HepG2 (cell line): ENCODE data around the gene TMC4. TPM values are rescaled to one million over a fixed set of nuclear protein-coding genes. Genes with fewer than 3 reads are reported as not detected.

Source experiments
- ATAC-seq: fragments of 200-7000 bp; cut with Tn5 transposase; 3 replicates; pipeline ENCODE4 v1.9.1; 2020; ENCODE audit warnings: mild to moderate bottlenecking, moderate library complexity
- BruUV-seq: library from RNA; stranded (reverse); fragments of 400-500 nt; replicated peaks from 2 replicates; lab custom pipeline; 2021; lab: Mats Ljungman, UMichigan
- CTCF ChIA-PET: fragments of 300-600 bp; formaldehyde crosslinking; extraction: SDS; loops from one replicate; lab custom pipeline; 2021; ENCODE audit warnings: low total read pairs, inconsistent platforms, low intra/inter-chr PET ratio; lab: Yijun Ruan, JAX
- POLR2A ChIA-PET: fragments of 350-600 bp; sonication (Branson Sonifier 250); formaldehyde crosslinking; loops from one replicate; lab custom pipeline; 2020; ENCODE audit warnings: antibody characterized with exemption, inconsistent platforms; lab: Yijun Ruan, JAX
- DNase-seq: peaks from one replicate; pipeline ENCODE4 v3.0.0-alpha.2; 2015; ENCODE audit warnings: low spot score
- FAIRE-seq: peaks from 3 replicates; lab custom pipeline; 2011; peaks lifted over from hg19 to GRCh38; lab: Jason Lieb, UNC
- H2AFZ ChIP-seq: one replicate; pipeline ENCODE4 v1.6.1; 2011; ENCODE audit warnings: low read length, inconsistent platforms
- H3K27ac ChIP-seq: fragments of 300-600 bp; 3 replicates; pipeline ENCODE4 v1.8.0; 2011; ENCODE audit warnings: mixed run types, mild to moderate bottlenecking, mixed read lengths, low read length, inconsistent platforms; ENCODE audit not compliant: insufficient read depth; ENCODE audit errors: extremely low read length
- H3K27me3 ChIP-seq, 2 experiments: fragments of 200-600 bp in 1 of 2; 2 replicates in 1 of 2; 3 replicates in 1 of 2; pipeline versions ENCODE4 v1.6.0 to v1.8.0; 2011; ENCODE audit warnings: low read length in 2 of 2, mild to moderate bottlenecking in 2 of 2, moderate library complexity in 2 of 2, inconsistent platforms in 1 of 2; ENCODE audit not compliant: insufficient read depth in 2 of 2, control insufficient read depth in 1 of 2
- H3K36me3 ChIP-seq, 2 experiments: fragments of 200-600 bp in 1 of 2; replicated peaks in 1 of 2; 2 replicates in 1 of 2; 3 replicates in 1 of 2; pipeline versions ENCODE4 v1.5.1 to v1.8.0; 2011; ENCODE audit warnings: low read length in 2 of 2, inconsistent platforms in 1 of 2; ENCODE audit not compliant: insufficient read depth in 2 of 2, control insufficient read depth in 1 of 2
- H3K4me1 ChIP-seq: 2 replicates; pipeline ENCODE4 v1.5.1; 2012; ENCODE audit warnings: low read length, inconsistent platforms; ENCODE audit not compliant: insufficient read depth
- H3K4me2 ChIP-seq: 2 replicates; pipeline ENCODE4 v1.6.0; 2011; ENCODE audit warnings: low read depth, low read length, inconsistent platforms
- H3K4me3 ChIP-seq, 3 experiments: fragments of 200-600 bp in 1 of 3; sonication (generic), shearing (Covaris generic) in 1 of 3; replicated peaks in 1 of 3; 2 replicates each; pipeline ENCODE4 v1.5.1; 2011 to 2016; ENCODE audit warnings: low read length in 3 of 3, inconsistent platforms in 2 of 3, low read depth in 2 of 3, mild to moderate bottlenecking in 2 of 3, control low read depth in 1 of 3, mixed read lengths in 1 of 3; ENCODE audit not compliant: insufficient read depth in 1 of 3
- H3K79me2 ChIP-seq: one replicate; pipeline ENCODE4 v1.6.1; 2011; ENCODE audit warnings: low read length, inconsistent platforms; ENCODE audit not compliant: insufficient read depth
- H3K9ac ChIP-seq: 2 replicates; pipeline ENCODE4 v1.6.0; 2011; ENCODE audit warnings: mild to moderate bottlenecking, low read depth, low read length, inconsistent platforms; ENCODE audit not compliant: insufficient read depth
- H3K9me3 ChIP-seq: 2 replicates; pipeline ENCODE4 v1.5.1; 2012; ENCODE audit warnings: mild to moderate bottlenecking, low read length
- H4K20me1 ChIP-seq: 2 replicates; pipeline ENCODE4 v1.6.0; 2011; ENCODE audit warnings: inconsistent platforms, mild to moderate bottlenecking, low read length, moderate library complexity; ENCODE audit not compliant: insufficient read depth
- BCL6 ChIP-seq: IDR thresholded peaks from 2 replicates; pipeline ENCODE4 v1.6.1; 2016; ENCODE audit warnings: missing genetic modification reagents, missing compliant biosample characterization
- MTF1 ChIP-seq: sonication (generic); formaldehyde crosslinking; IDR thresholded peaks from 2 replicates; pipeline ENCODE4 v1.5.0; 2020; ENCODE audit warnings: missing genetic modification reagents
- TCF7 ChIP-seq: sonication (generic); IDR thresholded peaks from 2 replicates; pipeline ENCODE4 v1.6.1; 2016; ENCODE audit warnings: antibody characterized with exemption, low read depth
- ZNF329 ChIP-seq: sonication (generic); formaldehyde crosslinking; IDR thresholded peaks from 2 replicates; pipeline ENCODE4 v1.9.0; 2021; ENCODE audit warnings: low read depth, mild to moderate bottlenecking, missing genetic modification reagents
- ZNF382 ChIP-seq: sonication (generic); formaldehyde crosslinking; IDR thresholded peaks from 2 replicates; pipeline ENCODE4 v1.5.0; 2020; ENCODE audit warnings: missing genetic modification reagents, mild to moderate bottlenecking, borderline replicate concordance
- WGBS: methylation state at CpG from one replicate; pipeline ENCODE4 v1.1.6; 2017; ENCODE audit warnings: low lambda C conversion rate; 5-methylcytosine and 5-hydroxymethylcytosine counted together
- in situ Hi-C: cut with HindIII; loops from 2 replicates; pipeline ENCODE4 v1.10.0; 2017; ENCODE audit warnings: low pct_unique_long_range_greater_than_20kb; ENCODE audit not compliant: extremely low pct_ligation_motif_present
- intact Hi-C: fragments of 100-400 bp; cut with micrococcal nuclease; formaldehyde crosslinking; loops from one replicate; pipeline ENCODE4 v1.10.0; 2022; ENCODE audit not compliant: unreplicated experiment
- polyA plus RNA-seq, 8 experiments: library from polyadenylated mRNA; depleted of rRNA in 3 of 8; stranded (reverse) in 7 of 8; unstranded in 1 of 8; fragments of >200 nt; fragmentation: Illumina TruSeq in 4 of 8; extraction: Trizol in 4 of 8; gene quantifications; 2 replicates each; pipeline versions ENCODE4 v1.2.1 to v1.2.3, GENCODE V29; 2011 to 2016; ENCODE audit warnings: low read depth in 4 of 8, missing spikeins in 1 of 8, mixed read lengths in 1 of 8; ENCODE audit not compliant: insufficient read depth in 1 of 8
- total RNA-seq, 5 experiments: library from RNA; depleted of rRNA; stranded (reverse); fragments of >200 nt; fragmentation: Illumina TruSeq; extraction: Trizol; gene quantifications; 2 replicates each; pipeline ENCODE4 v1.2.3, GENCODE V29; 2016; ENCODE audit warnings: low read depth in 1 of 5
- TF ChIP-seq, protein P1 (sequence below): sonication (generic); formaldehyde crosslinking; IDR thresholded peaks from 2 replicates; pipeline ENCODE4 v1.8.0; 2022; ENCODE audit warnings: mild to moderate bottlenecking, missing genetic modification reagents, moderate library complexity
- TF ChIP-seq, protein P2 (sequence below), 2 experiments: sonication (generic) in 1 of 2; formaldehyde crosslinking in 1 of 2; IDR thresholded peaks; 2 replicates each; pipeline versions ENCODE4 v1.4.0 to v1.6.1; 2016 to 2020; ENCODE audit warnings: borderline replicate concordance in 1 of 2, low read depth in 1 of 2, mild to moderate bottlenecking in 1 of 2, missing genetic modification reagents in 1 of 2

The TMC4 gene
- total and polyA plus RNA-seq, 2 of the 13 experiments (the other 11 are each of a cell fraction or from before 2014, with no cell fraction given), result 0.13 to 0.24 TPM

DNA sequence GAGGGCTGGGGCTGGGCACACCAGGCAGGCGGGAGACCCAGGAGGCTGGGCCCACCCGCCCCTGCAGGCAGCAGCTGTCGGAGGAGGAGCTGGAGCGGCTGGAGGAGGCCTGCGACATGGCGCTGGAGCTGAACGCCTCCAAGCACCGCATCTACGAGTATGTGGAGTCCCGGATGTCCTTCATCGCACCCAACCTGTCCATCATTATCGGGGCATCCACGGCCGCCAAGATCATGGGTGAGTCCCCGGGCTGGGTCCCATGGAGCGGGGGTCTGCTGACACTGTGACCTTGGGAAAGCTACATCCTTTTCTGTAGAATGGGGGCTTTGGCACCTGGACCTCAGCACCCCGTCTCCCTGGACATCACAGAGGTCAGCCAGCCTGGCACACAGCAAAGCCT, 49.3 kb downstream of the TMC4 start:
- no peaks in the 10 kb centered on the region for H3K4me1 ChIP-seq
- WGBS, result 94% methylated on average over 13 of the region's 17 CpGs
- no TSS peak for BruUV-seq
- ATAC-seq (no peak), FAIRE-seq (no peak), DNase-seq (no peak)
- in situ Hi-C loops (no loop called here), intact Hi-C loops (no loop called here)
- H3K9ac ChIP-seq, result no peak overlapping the region
- ChIA-PET POLR2A (interaction anchor here (1.6 kb wide), 1 partner anchor 13 kb away, joined by 4 read pairs; no protein-coding TSS in a partner anchor), CTCF (no interaction called here)
- no peaks in the 10 kb centered on the region for H3K27me3 ChIP-seq
- H3K27ac ChIP-seq, result no peak overlapping the region
- H3K36me3 ChIP-seq, result peaks cover 22 to 74% of the 10 kb centered on the region in 2 experiments; a peak in 4 of 5 replicates
- no peak overlapping the region for H3K4me2 ChIP-seq
- no peak overlapping the region for H2AFZ ChIP-seq
- TF ChIP-seq MTF1 (CRISPR knock-in tag), result no peak
- TF ChIP-seq ZNF329 (CRISPR knock-in tag), result no peak
- no peak for TF ChIP-seq TCF7
- TF ChIP-seq, protein P1, sequence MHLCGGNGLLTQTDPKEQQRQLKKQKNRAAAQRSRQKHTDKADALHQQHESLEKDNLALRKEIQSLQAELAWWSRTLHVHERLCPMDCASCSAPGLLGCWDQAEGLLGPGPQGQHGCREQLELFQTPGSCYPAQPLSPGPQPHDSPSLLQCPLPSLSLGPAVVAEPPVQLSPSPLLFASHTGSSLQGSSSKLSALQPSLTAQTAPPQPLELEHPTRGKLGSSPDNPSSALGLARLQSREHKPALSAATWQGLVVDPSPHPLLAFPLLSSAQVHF, result no peak
- TF ChIP-seq, protein P2, sequence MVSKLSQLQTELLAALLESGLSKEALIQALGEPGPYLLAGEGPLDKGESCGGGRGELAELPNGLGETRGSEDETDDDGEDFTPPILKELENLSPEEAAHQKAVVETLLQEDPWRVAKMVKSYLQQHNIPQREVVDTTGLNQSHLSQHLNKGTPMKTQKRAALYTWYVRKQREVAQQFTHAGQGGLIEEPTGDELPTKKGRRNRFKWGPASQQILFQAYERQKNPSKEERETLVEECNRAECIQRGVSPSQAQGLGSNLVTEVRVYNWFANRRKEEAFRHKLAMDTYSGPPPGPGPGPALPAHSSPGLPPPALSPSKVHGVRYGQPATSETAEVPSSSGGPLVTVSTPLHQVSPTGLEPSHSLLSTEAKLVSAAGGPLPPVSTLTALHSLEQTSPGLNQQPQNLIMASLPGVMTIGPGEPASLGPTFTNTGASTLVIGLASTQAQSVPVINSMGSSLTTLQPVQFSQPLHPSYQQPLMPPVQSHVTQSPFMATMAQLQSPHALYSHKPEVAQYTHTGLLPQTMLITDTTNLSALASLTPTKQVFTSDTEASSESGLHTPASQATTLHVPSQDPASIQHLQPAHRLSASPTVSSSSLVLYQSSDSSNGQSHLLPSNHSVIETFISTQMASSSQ (IDR thresholded peaks at IDR 0.05; ENCODE audit: low read depth), result no peak
- TF ChIP-seq, protein P2 (CRISPR knock-in tag; IDR thresholded peaks at IDR 0.05; ENCODE audit: borderline replicate concordance), result no peak
- no peak for TF ChIP-seq ZNF382 (CRISPR knock-in tag)
- no peak for TF ChIP-seq BCL6 (CRISPR knock-in tag)
- H3K79me2 ChIP-seq, result no peaks in the 10 kb centered on the region
- no peaks in the 10 kb centered on the region for H4K20me1 ChIP-seq
- H3K9me3 ChIP-seq, result no peaks in the 10 kb centered on the region
- H3K4me3 ChIP-seq, result no peak overlapping the region
